ENCODE measurements around the gene NGF.
"Not testable (repeated sequence)": the region's sequence is repeated elsewhere in the genome, so short reads cannot be mapped to it uniquely, and the experiment has no call there.

The NGF gene

GRCh38 chr1:115312742-115313141, 25.3 kb downstream of the NGF start:
- no peak overlapping the region for H3K4me3 ChIP-seq (ENCODE audit: control insufficient read depth, low read depth, low read length)
- no peak for DNase-seq (ENCODE audit: low read depth)
- no peak for TF ChIP-seq CTCF (conservative IDR thresholded peaks at IDR 0.05; ENCODE audit: control insufficient read depth, insufficient read depth, low read depth, low read length)

- H3K4me3 ChIP-seq (ENCODE audit: control insufficient read depth, low read depth, low read length) = no peak overlapping the region
- no peak for TF ChIP-seq CTCF (conservative IDR thresholded peaks at IDR 0.05; ENCODE audit: control insufficient read depth, insufficient read depth, low read depth, low read length)
- no peak for DNase-seq (ENCODE audit: low read depth)
Measured at GRCh38 chr1:115311474-115311989, 26.5 kb downstream of the NGF start.

- H3K4me3 ChIP-seq (ENCODE audit: control insufficient read depth, low read depth, low read length) = no peak overlapping the region
- no peak for TF ChIP-seq CTCF (conservative IDR thresholded peaks at IDR 0.05; ENCODE audit: control insufficient read depth, insufficient read depth, low read depth, low read length)
- no peak for DNase-seq (ENCODE audit: low read depth)
Measured at GRCh38 chr1:115310581-115311473, 27.2 kb downstream of the NGF start.

GRCh38 chr1:115309504-115309903, 28.5 kb downstream of the NGF start:
- not testable (repeated sequence) for DNase-seq (ENCODE audit: low read depth); H3K4me3 ChIP-seq (ENCODE audit: control insufficient read depth, low read depth, low read length)

GRCh38 chr1:115308969-115309368, 29.1 kb downstream of the NGF start:
- DNase-seq (ENCODE audit: low read depth) = no peak
- H3K4me3 ChIP-seq (ENCODE audit: control insufficient read depth, low read depth, low read length) = no peak overlapping the region
- no peak for TF ChIP-seq CTCF (conservative IDR thresholded peaks at IDR 0.05; ENCODE audit: control insufficient read depth, insufficient read depth, low read depth, low read length)

- no peak overlapping the region for H3K4me3 ChIP-seq (ENCODE audit: control insufficient read depth, low read depth, low read length)
- DNase-seq (ENCODE audit: low read depth) = no peak
- no peak for TF ChIP-seq CTCF (conservative IDR thresholded peaks at IDR 0.05; ENCODE audit: control insufficient read depth, insufficient read depth, low read depth, low read length)
Measured at GRCh38 chr1:115307661-115308060, 30.4 kb downstream of the NGF start.

GRCh38 chr1:115306146-115306545, 31.9 kb downstream of the NGF start:
- no peak for DNase-seq (ENCODE audit: low read depth)
- H3K4me3 ChIP-seq (ENCODE audit: control insufficient read depth, low read depth, low read length) = no peak overlapping the region
- no peak for TF ChIP-seq CTCF (conservative IDR thresholded peaks at IDR 0.05; ENCODE audit: control insufficient read depth, insufficient read depth, low read depth, low read length)
